T-helper 2 cell (primary cell): Measurements from ENCODE around the gene FOXN1.

ENCODE experiments used
- DNase-seq, 5 experiments: peaks; one replicate each; pipeline versions ENCODE4 v3.0.0 to v3.0.0-alpha.2; 2012 to 2022

FOXN1 gene

GRCh38 chr17:28548417-28549130, 42.4 kb downstream of the FOXN1 start:
- no peak for DNase-seq

GRCh38 chr17:28549236-28550132, 43.3 kb downstream of the FOXN1 start:
- DNase-seq = peak; percentile 11 to 86 (median 59)

- no peak for DNase-seq
Observed at GRCh38 chr17:28550858-28551257, 44.7 kb downstream of the FOXN1 start.

GRCh38 chr17:28551421-28552175, 45.5 kb downstream of the FOXN1 start:
- no peak for DNase-seq

- DNase-seq = peak; percentile 61 to 81 (median 74)
Observed at GRCh38 chr17:28552176-28552999, 46.2 kb downstream of the FOXN1 start, which contains the start of gene UNC119. UNC119 (minus strand) TSS chr17:28552624; CDS start chr17:28552557, 67 bp downstream.

- DNase-seq = no peak
Observed at GRCh38 chr17:28553000-28553505, 46.9 kb downstream of the FOXN1 start.

- no peak for DNase-seq
Observed at GRCh38 chr17:28554565-28554964, 48.4 kb downstream of the FOXN1 start.

GRCh38 chr17:28555022-28555421, 48.9 kb downstream of the FOXN1 start:
- DNase-seq = no peak

GRCh38 chr17:28563475-28563874, 57.3 kb downstream of the FOXN1 start:
- DNase-seq = no peak

GRCh38 chr17:28567604-28568003, 61.5 kb downstream of the FOXN1 start:
- DNase-seq = no peak

- DNase-seq = no peak
Observed at GRCh38 chr17:28569446-28569845, 63.3 kb downstream of the FOXN1 start.

GRCh38 chr17:28570716-28571360, 64.7 kb downstream of the FOXN1 start:
- peak; percentile 23 to 62 (median 31) for DNase-seq

- DNase-seq = peak; percentile 82 to 92 (median 89)
Observed at GRCh38 chr17:28571361-28572122, 65.4 kb downstream of the FOXN1 start, which contains the start of gene PIGS. PIGS (minus strand) TSS chr17:28571524; CDS start chr17:28571496, 28 bp downstream.

- peak in 1 of 5 experiments; percentile 42 for DNase-seq
Observed at GRCh38 chr17:28572259-28573039, 66.3 kb downstream of the FOXN1 start.

GRCh38 chr17:28573040-28573380, 66.9 kb downstream of the FOXN1 start:
- no peak for DNase-seq

GRCh38 chr17:28573521-28573920, 67.4 kb downstream of the FOXN1 start:
- no peak for DNase-seq

GRCh38 chr17:28573966-28574480, 67.9 kb downstream of the FOXN1 start:
- DNase-seq = no peak

- peak in 1 of 5 experiments; percentile 45 for DNase-seq
Observed at GRCh38 chr17:28574526-28574925, 68.4 kb downstream of the FOXN1 start.

- DNase-seq = no peak
Observed at GRCh38 chr17:28575126-28575795, 69.1 kb downstream of the FOXN1 start.
